Measurements from ENCODE around the gene MCM3AP. TPM values are rescaled to one million over a fixed set of nuclear protein-coding genes. Genes with fewer than 3 reads are reported as not detected.

The MCM3AP gene
- total and polyA plus RNA-seq, 9 of the 15 experiments (the other 6 are each of a cell fraction or from before 2014, with no cell fraction given), result 6.5 to 179 (median 69.6) TPM

- TF ChIP-seq, protein P1, sequence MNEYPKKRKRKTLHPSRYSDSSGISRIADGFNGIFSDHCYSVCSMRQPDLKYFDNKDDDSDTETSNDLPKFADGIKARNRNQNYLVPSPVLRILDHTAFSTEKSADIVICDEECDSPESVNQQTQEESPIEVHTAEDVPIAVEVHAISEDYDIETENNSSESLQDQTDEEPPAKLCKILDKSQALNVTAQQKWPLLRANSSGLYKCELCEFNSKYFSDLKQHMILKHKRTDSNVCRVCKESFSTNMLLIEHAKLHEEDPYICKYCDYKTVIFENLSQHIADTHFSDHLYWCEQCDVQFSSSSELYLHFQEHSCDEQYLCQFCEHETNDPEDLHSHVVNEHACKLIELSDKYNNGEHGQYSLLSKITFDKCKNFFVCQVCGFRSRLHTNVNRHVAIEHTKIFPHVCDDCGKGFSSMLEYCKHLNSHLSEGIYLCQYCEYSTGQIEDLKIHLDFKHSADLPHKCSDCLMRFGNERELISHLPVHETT (CRISPR knock-in tag; conservative IDR thresholded peaks at IDR 0.05 in 1 of 2, IDR thresholded peaks at IDR 0.05 in 1 of 2), result peak in 1 of 2 experiments; percentile 100; a peak in 3 of 4 replicates
- TF ChIP-seq CREB1 (IDR thresholded peaks at IDR 0.05) (peak; percentile 44; the same call in 1 of the 2 replicates), CREB1 (CRISPR knock-in tag; IDR thresholded peaks at IDR 0.05) (peak; percentile 67; the same call in 1 of the 2 replicates), ZNF224 (CRISPR knock-in tag; IDR thresholded peaks at IDR 0.05) (0 out of 2 replicates have a peak, but pooled peaks have one; percentile 76), U2AF2 (optimal IDR thresholded peaks at IDR 0.05; ENCODE audit: low read depth, low read length) (no peak), TRIM28 (IDR thresholded peaks at IDR 0.05) (peak; percentile 55; the same call in 1 of the 2 replicates), EP400 (IDR thresholded peaks at IDR 0.05) (peak; percentile 88), ZNF41 (CRISPR knock-in tag; conservative IDR thresholded peaks at IDR 0.05) (no peak), TRIM25 (IDR thresholded peaks at IDR 0.05; ENCODE audit: borderline replicate concordance) (no peak), TAF15 (IDR thresholded peaks at IDR 0.05; ENCODE audit: low read depth, low read length) (no peak), ZFP30 (CRISPR knock-in tag; IDR thresholded peaks at IDR 0.05; ENCODE audit: borderline replicate concordance) (no peak), ZC3H8 (IDR thresholded peaks at IDR 0.05) (no peak), RUNX1 (IDR thresholded peaks at IDR 0.05; ENCODE audit: low read depth) (peak; percentile 9; the same call in 1 of the 2 replicates), NFYB (IDR thresholded peaks at IDR 0.05; ENCODE audit: extremely low read depth, insufficient read length) (no peak), MAFG (tag; conservative IDR thresholded peaks at IDR 0.05) (no peak), MAZ (CRISPR knock-in tag; conservative IDR thresholded peaks at IDR 0.05 in 1 of 2, IDR thresholded peaks at IDR 0.05 in 1 of 2) (peak; percentile 99 to 100), EZH2 (IDR thresholded peaks at IDR 0.05; ENCODE audit: borderline replicate concordance, low read depth, low read length) (no peak), TGIF2 (CRISPR knock-in tag; IDR thresholded peaks at IDR 0.05) (no peak; the same call in none of the 2 replicates), ZNF780A (CRISPR knock-in tag; IDR thresholded peaks at IDR 0.05) (no peak), ZNF408 (CRISPR knock-in tag; IDR thresholded peaks at IDR 0.05; ENCODE audit: low read depth) (no peak)
- TF ChIP-seq, protein P2, sequence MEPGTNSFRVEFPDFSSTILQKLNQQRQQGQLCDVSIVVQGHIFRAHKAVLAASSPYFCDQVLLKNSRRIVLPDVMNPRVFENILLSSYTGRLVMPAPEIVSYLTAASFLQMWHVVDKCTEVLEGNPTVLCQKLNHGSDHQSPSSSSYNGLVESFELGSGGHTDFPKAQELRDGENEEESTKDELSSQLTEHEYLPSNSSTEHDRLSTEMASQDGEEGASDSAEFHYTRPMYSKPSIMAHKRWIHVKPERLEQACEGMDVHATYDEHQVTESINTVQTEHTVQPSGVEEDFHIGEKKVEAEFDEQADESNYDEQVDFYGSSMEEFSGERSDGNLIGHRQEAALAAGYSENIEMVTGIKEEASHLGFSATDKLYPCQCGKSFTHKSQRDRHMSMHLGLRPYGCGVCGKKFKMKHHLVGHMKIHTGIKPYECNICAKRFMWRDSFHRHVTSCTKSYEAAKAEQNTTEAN (CRISPR knock-in tag; IDR thresholded peaks at IDR 0.05), result no peak
- TF ChIP-seq, protein P3, sequence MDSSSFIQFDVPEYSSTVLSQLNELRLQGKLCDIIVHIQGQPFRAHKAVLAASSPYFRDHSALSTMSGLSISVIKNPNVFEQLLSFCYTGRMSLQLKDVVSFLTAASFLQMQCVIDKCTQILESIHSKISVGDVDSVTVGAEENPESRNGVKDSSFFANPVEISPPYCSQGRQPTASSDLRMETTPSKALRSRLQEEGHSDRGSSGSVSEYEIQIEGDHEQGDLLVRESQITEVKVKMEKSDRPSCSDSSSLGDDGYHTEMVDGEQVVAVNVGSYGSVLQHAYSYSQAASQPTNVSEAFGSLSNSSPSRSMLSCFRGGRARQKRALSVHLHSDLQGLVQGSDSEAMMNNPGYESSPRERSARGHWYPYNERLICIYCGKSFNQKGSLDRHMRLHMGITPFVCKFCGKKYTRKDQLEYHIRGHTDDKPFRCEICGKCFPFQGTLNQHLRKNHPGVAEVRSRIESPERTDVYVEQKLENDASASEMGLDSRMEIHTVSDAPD (CRISPR knock-in tag; IDR thresholded peaks at IDR 0.05), result no peak
These were observed 593 bp upstream of the MCM3AP start, which contains the start of gene YBEY (continued) for GRCh38 chr21:46285761-46286647.

Data from K562 (cell line).